ENCODE measurements around the gene TGIF2.

TGIF2 gene

DNA sequence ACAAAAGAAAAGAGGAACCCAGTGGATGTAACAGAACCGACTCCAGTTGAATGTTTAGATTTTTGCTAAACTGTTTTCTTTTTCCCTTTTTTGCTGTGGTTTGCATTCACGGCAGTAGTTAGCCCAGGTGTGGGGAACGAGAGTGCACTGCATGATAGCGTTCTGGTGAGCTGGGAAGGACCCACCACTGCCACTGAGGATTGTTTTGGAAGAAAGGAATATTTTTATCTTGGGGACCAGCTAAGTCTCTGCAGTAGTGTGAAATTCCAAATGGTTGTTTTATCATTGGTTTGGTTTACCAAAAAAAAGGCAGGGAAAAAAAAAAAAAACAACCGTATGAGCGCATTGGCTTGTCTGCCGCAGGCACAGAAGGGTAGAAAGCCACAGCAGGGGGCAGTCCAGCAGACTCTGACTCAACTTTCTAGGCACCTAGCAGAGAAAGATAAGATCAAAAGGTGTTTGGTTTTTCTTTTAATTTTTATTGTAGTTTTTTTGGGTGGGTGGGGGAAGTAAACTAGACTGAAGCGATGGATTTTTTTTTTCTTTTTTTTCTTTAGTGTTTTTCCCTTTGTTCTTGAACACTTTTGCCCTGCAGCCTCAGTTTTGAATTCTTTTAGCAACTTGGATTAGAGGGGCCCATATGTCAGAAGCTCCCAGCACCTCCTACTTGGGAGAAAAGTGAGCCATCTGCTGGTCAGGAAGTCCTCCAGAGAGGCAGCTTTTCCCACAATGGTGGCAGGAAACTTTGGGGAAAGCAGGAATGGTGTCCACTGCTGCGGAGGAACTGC lies 18.7 kb downstream of the TGIF2 start:
- TF ChIP-seq, protein P1, sequence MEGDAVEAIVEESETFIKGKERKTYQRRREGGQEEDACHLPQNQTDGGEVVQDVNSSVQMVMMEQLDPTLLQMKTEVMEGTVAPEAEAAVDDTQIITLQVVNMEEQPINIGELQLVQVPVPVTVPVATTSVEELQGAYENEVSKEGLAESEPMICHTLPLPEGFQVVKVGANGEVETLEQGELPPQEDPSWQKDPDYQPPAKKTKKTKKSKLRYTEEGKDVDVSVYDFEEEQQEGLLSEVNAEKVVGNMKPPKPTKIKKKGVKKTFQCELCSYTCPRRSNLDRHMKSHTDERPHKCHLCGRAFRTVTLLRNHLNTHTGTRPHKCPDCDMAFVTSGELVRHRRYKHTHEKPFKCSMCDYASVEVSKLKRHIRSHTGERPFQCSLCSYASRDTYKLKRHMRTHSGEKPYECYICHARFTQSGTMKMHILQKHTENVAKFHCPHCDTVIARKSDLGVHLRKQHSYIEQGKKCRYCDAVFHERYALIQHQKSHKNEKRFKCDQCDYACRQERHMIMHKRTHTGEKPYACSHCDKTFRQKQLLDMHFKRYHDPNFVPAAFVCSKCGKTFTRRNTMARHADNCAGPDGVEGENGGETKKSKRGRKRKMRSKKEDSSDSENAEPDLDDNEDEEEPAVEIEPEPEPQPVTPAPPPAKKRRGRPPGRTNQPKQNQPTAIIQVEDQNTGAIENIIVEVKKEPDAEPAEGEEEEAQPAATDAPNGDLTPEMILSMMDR (IDR thresholded peaks at IDR 0.05; ENCODE audit: insufficient read depth, low read depth, low read length, missing control alignments): no peak
- DNase-seq (ENCODE audit: low read depth): no peak
- no peak overlapping the region for H3K4me3 ChIP-seq (ENCODE audit: low read depth, low read length)

DNA sequence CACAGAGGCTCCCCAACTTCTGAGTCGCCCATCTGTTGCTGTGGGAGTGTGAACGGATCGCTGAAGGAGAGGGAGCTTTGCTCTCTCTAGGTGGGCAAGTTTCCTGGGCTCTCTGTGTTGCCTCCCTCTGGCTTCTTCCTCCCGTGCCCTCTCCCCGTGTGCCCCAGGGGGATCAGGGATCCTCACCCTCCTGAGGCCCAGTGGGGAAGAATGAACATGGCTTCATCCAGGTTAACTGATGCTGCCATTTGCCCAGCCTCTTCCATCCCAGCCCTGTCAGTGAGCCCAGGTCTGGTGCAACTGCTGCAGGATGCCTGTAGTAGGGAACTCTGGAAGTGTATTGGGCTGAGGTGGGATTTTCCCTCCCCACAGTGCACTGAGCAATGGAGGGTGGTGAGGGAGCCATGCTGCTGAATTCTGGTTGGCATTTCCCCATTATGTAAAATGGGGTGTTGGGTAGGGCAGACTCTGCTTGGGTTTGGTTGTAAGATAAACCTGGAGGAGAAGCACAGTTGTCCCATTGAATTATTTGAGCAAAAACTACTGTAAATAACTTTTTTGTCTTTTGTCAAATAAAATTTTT lies 20.0 kb downstream of the TGIF2 start:
- no peak for DNase-seq (ENCODE audit: low read depth)
- H3K4me3 ChIP-seq (ENCODE audit: low read depth, low read length): no peak overlapping the region
- TF ChIP-seq, protein P1 (IDR thresholded peaks at IDR 0.05; ENCODE audit: insufficient read depth, low read depth, low read length, missing control alignments): no peak

DNA sequence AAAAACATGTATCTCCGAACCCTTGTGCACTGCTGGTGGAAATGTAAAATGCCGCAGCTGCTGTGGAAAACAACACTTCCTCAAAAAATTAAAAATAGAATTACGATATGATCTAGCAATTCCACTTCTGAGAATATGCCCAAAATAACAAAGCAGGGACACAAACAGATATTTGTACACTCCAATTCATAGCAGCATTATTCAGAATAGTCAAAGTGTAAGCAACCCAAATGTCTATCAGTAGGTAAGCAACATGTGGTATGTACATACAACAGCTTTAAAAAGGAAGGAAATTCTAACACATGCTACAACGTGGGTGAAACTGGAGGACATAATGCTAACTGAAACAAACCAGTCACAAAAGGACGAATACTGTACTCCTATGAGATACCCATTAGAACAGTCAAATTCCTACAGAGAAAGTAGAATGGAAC lies 26.5 kb downstream of the TGIF2 start:
- peak; percentile 66 for DNase-seq (ENCODE audit: low read depth)
- TF ChIP-seq, protein P1 (IDR thresholded peaks at IDR 0.05; ENCODE audit: insufficient read depth, low read depth, low read length, missing control alignments): no peak
- H3K4me3 ChIP-seq (ENCODE audit: low read depth, low read length): no peak overlapping the region; the same call in 1 of the 2 replicates

DNA sequence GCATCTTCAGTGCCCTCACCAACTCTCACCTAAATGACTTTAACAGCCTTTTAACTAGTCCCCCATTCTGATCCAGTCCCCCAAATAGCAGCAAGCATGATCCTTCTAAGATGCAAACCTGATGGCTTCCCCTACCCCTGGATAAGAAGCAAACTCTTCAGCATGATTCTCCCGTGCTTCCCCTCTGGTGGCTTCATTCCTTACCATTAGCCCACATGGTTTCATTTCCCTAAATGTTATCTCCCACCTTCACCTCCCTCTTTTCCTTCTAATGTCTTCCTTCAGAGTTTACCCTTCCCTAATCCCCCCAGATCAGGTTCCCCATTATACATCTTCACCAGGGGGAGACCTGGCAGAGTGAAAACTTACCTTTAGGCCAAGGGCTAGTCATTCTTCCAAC lies 28.1 kb downstream of the TGIF2 start:
- TF ChIP-seq, protein P1 (IDR thresholded peaks at IDR 0.05; ENCODE audit: insufficient read depth, low read depth, low read length, missing control alignments): no peak
- DNase-seq (ENCODE audit: low read depth): no peak
- no peak overlapping the region for H3K4me3 ChIP-seq (ENCODE audit: low read depth, low read length)

DNA sequence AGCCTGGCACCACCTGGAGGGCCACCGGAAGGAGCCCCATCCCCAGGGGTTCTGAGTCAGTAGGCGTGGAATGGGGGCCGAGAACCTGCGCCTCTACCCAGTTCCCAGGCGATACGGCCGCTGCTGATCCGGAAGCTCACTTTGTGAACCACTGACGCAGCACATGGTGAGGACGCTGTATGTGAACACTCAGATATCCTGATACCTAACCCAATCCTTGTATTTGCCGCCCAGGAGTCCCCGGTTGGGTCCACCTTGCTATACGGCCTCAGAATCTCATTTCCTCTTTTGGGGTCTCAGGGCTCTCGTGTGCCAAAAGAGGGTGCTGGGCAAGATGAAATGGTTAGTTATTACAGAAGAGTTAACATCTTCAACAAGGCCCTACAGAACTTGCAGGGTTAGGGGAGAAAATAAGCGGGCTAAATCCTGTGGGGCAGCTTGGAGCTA lies 31.6 kb downstream of the TGIF2 start:
- H3K4me3 ChIP-seq (ENCODE audit: low read depth, low read length): peak overlapping the region; percentile 71
- TF ChIP-seq, protein P1 (IDR thresholded peaks at IDR 0.05; ENCODE audit: insufficient read depth, low read depth, low read length, missing control alignments): no peak
- DNase-seq (ENCODE audit: low read depth): peak; percentile 95

DNA sequence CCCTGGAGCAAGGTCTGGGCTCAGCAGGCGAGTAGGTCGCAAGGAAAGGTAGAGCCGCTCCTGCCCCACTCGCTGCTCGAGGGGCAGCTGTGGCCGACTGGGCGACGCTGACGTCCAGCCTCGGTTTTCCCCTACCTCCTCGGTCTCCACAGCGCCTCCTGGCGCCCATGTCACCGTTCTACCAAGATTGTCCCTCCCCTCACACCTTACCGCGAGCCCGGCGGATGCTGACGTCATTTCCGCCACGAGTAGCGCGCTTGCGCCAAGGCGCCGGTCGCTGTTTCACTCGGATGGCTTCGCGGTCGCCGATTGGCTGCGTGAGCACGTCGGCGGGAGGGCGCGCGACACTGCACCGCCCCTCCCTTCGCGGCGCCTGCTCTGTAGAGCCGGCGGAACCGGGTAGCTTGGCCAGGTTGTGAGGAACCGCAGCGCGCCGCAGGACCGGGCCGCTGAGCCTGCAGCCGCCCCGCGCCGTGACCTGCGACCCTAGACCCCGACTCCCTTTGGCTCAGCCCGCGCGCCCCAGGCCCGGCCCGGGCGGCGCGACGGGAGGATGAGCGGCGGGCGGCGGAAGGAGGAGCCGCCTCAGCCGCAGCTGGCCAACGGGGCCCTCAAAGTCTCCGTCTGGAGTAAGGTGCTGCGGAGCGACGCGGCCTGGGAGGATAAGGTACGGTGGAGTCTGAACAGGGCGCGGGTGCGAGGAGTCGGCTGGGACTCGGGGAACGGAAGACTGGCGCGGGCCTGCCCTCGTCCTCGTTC lies 32.2 kb downstream of the TGIF2 start, which contains the start of gene RAB5IF:
Gene RAB5IF (plus strand): TSS at position 381 of the 759 bp plus-strand sequence. CDS start 173 bp downstream, at position 554.
- TF ChIP-seq, protein P1 (IDR thresholded peaks at IDR 0.05; ENCODE audit: insufficient read depth, low read depth, low read length, missing control alignments): peak; percentile 94
- peak; percentile 100 for DNase-seq (ENCODE audit: low read depth)
- H3K4me3 ChIP-seq (ENCODE audit: low read depth, low read length): peak within 1 kb of the TSS; percentile 99

Data from GM12865 (cell line).